H1 (cell line): Measurements from ENCODE around the gene RHBDF1. TPM values are rescaled to one million over a fixed set of nuclear protein-coding genes. Genes with fewer than 3 reads are reported as not detected.

ENCODE experiments used
- CTCF ChIA-PET: fragments of 300-600 bp; sonication (Branson Sonifier 250); formaldehyde crosslinking; loops from one replicate; lab custom pipeline; 2021; ENCODE audit not compliant: partially characterized antibody; lab: Charles Lee
- POLR2A ChIA-PET: fragments of 300-600 bp; sonication (Branson Sonifier 250); formaldehyde crosslinking; loops from one replicate; lab custom pipeline; 2021; ENCODE audit warnings: inconsistent platforms; ENCODE audit not compliant: partially characterized antibody; lab: Charles Lee
- DNase-seq, 2 experiments: peaks; one replicate each; pipeline versions ENCODE4 v3.0.0 to v3.0.0-alpha.2; 2010 to 2022; ENCODE audit warnings: low spot score in 2 of 2, low read depth in 1 of 2, mixed read lengths in 1 of 2
- FAIRE-seq: peaks from 2 replicates; lab custom pipeline; 2011; peaks lifted over from hg19 to GRCh38; lab: Jason Lieb, UNC
- H2AFZ ChIP-seq: 2 replicates; pipeline ENCODE4 v1.8.1; 2012; ENCODE audit warnings: low read length, inconsistent platforms
- H2AK5ac ChIP-seq: 2 replicates; pipeline ENCODE4 v1.6.1; 2013; ENCODE audit warnings: low read depth, low read length
- H2BK120ac ChIP-seq: replicated peaks from 2 replicates; pipeline ENCODE3; 2013; ENCODE audit warnings: low read depth, low read length, inconsistent platforms
- H2BK12ac ChIP-seq: 2 replicates; pipeline ENCODE4 v1.6.1; 2013; ENCODE audit warnings: low read depth, low read length
- H2BK15ac ChIP-seq: 2 replicates; pipeline ENCODE4 v1.6.1; 2013; ENCODE audit warnings: low read length
- H2BK20ac ChIP-seq: 2 replicates; pipeline ENCODE4 v1.6.1; 2013; ENCODE audit warnings: low read length
- H2BK5ac ChIP-seq: 2 replicates; pipeline ENCODE4 v1.6.1; 2013; ENCODE audit warnings: low read depth, low read length
- H3K14ac ChIP-seq: 2 replicates; pipeline ENCODE4 v1.6.1; 2013; ENCODE audit warnings: inconsistent platforms; ENCODE audit not compliant: insufficient read length
- H3K18ac ChIP-seq: 2 replicates; pipeline ENCODE4 v1.6.1; 2013; ENCODE audit warnings: low read length; ENCODE audit errors: extremely low read depth
- H3K23ac ChIP-seq: 2 replicates; pipeline ENCODE4 v1.6.1; 2013; ENCODE audit warnings: inconsistent platforms; ENCODE audit not compliant: insufficient read length
- H3K23me2 ChIP-seq: 2 replicates; pipeline ENCODE4 v1.6.1; 2013; ENCODE audit warnings: low read depth, low read length
- H3K27ac ChIP-seq: 2 replicates; pipeline ENCODE4 v1.6.1; 2011; ENCODE audit warnings: low read depth, low read length, inconsistent platforms
- H3K27me3 ChIP-seq, 4 experiments: replicated peaks in 1 of 4; 1 replicate in 1 of 4; 2 replicates in 3 of 4; pipeline versions ENCODE4 v1.6.1 to v1.8.1; 2011 to 2013; ENCODE audit warnings: low read length in 3 of 4, mild to moderate bottlenecking in 3 of 4, inconsistent platforms in 2 of 4, mixed read lengths in 2 of 4, moderate library complexity in 1 of 4; ENCODE audit not compliant: control insufficient read depth in 3 of 4, insufficient read depth in 3 of 4; ENCODE audit errors: extremely low read depth in 1 of 4
- H3K36me3 ChIP-seq, 4 experiments: 2 replicates each; pipeline versions ENCODE4 v1.6.1 to v1.8.1; 2011 to 2013; ENCODE audit warnings: mild to moderate bottlenecking in 4 of 4, low read length in 3 of 4, moderate library complexity in 2 of 4, control low read depth in 1 of 4, inconsistent platforms in 1 of 4; ENCODE audit not compliant: insufficient read depth in 4 of 4, control insufficient read depth in 2 of 4
- H3K4ac ChIP-seq: replicated peaks from 2 replicates; pipeline ENCODE3; 2013; ENCODE audit warnings: low read length, low read depth, mixed read lengths, inconsistent platforms; ENCODE audit not compliant: insufficient read length
- H3K4me1 ChIP-seq, 4 experiments: replicated peaks in 1 of 4; 1 replicate in 1 of 4; 2 replicates in 3 of 4; pipeline versions ENCODE4 v1.6.1 to v1.8.1; 2011 to 2013; ENCODE audit warnings: low read length in 3 of 4, inconsistent platforms in 2 of 4, mixed read lengths in 1 of 4; ENCODE audit not compliant: insufficient read depth in 4 of 4, control insufficient read depth in 3 of 4
- H3K4me2 ChIP-seq, 2 experiments: 2 replicates each; pipeline versions ENCODE4 v1.6.1 to v1.8.1; 2011 to 2013; ENCODE audit warnings: low read depth in 2 of 2, low read length in 2 of 2, control low read depth in 1 of 2, inconsistent platforms in 1 of 2, mild to moderate bottlenecking in 1 of 2; ENCODE audit not compliant: insufficient read depth in 1 of 2
- H3K4me3 ChIP-seq, 4 experiments: fragments of 200-600, 300-600 bp in 1 of 4; sonication (generic), shearing (Covaris generic), sonication (Bioruptor Twin) in 1 of 4; 2 replicates each; pipeline versions ENCODE4 v1.5.1 to v1.8.1; 2011 to 2016; ENCODE audit warnings: low read length in 4 of 4, low read depth in 3 of 4, control low read depth in 2 of 4, inconsistent platforms in 2 of 4, mild to moderate bottlenecking in 2 of 4, mixed read lengths in 1 of 4, moderate library complexity in 1 of 4; ENCODE audit not compliant: insufficient read depth in 2 of 4; ENCODE audit errors: extremely low read depth in 1 of 4
- H3K56ac ChIP-seq: replicated peaks from 2 replicates; pipeline ENCODE3; 2013; ENCODE audit warnings: low read depth, mild to moderate bottlenecking, mixed read lengths, low read length, inconsistent platforms; ENCODE audit not compliant: insufficient read length
- H3K79me1 ChIP-seq: 2 replicates; pipeline ENCODE4 v1.6.1; 2013; ENCODE audit warnings: low read depth, low read length, control low read depth
- H3K79me2 ChIP-seq, 2 experiments: 2 replicates each; pipeline versions ENCODE4 v1.6.1 to v1.8.1; 2012 to 2013; ENCODE audit warnings: low read length in 2 of 2, mild to moderate bottlenecking in 2 of 2, inconsistent platforms in 1 of 2; ENCODE audit not compliant: insufficient read depth in 2 of 2, control insufficient read depth in 1 of 2
- H3K9ac ChIP-seq, 4 experiments: replicated peaks in 1 of 4; 1 replicate in 1 of 4; 2 replicates in 3 of 4; pipeline versions ENCODE4 v1.6.1 to v1.8.1; 2011 to 2013; ENCODE audit warnings: low read depth in 3 of 4, low read length in 3 of 4, control low read depth in 2 of 4, mild to moderate bottlenecking in 2 of 4, moderate library complexity in 2 of 4, inconsistent platforms in 1 of 4; ENCODE audit errors: extremely low read depth in 1 of 4
- H3K9me3 ChIP-seq, 2 experiments: 2 replicates each; pipeline versions ENCODE4 v1.6.1 to v1.8.1; 2012 to 2013; ENCODE audit warnings: mild to moderate bottlenecking in 2 of 2, moderate library complexity in 2 of 2, control low read depth in 1 of 2, inconsistent platforms in 1 of 2, low read depth in 1 of 2, low read length in 1 of 2, mixed read lengths in 1 of 2; ENCODE audit not compliant: insufficient read depth in 2 of 2
- H4K20me1 ChIP-seq, 2 experiments: replicated peaks in 1 of 2; 2 replicates each; pipeline versions ENCODE3 to v1.8.1; 2011 to 2013; ENCODE audit warnings: inconsistent platforms in 2 of 2, low read length in 2 of 2, mild to moderate bottlenecking in 1 of 2; ENCODE audit not compliant: insufficient read depth in 2 of 2, control insufficient read depth in 1 of 2
- H4K5ac ChIP-seq: 2 replicates; pipeline ENCODE4 v1.6.1; 2013; ENCODE audit warnings: low read length, low read depth, mixed read lengths, inconsistent platforms; ENCODE audit not compliant: insufficient read length
- H4K8ac ChIP-seq: 2 replicates; pipeline ENCODE4 v1.8.0; 2013; ENCODE audit warnings: mild to moderate bottlenecking, moderate library complexity, low read length, inconsistent platforms; ENCODE audit not compliant: insufficient read depth; ENCODE audit errors: extremely low read depth
- H4K91ac ChIP-seq: replicated peaks from 2 replicates; pipeline ENCODE3; 2013; ENCODE audit warnings: low read length, mixed read lengths, inconsistent platforms; ENCODE audit not compliant: insufficient read length
- CHD2 ChIP-seq: IDR thresholded peaks from 2 replicates; pipeline ENCODE4 v1.6.1; 2012; ENCODE audit warnings: low read length, improper control_type of control experiment
- CTCF ChIP-seq, 3 experiments: IDR thresholded peaks; 1 replicate in 2 of 3; 2 replicates in 1 of 3; pipeline versions ENCODE4 v1.5.1 to v1.6.1; 2011; ENCODE audit warnings: low read length in 3 of 3, mild to moderate bottlenecking in 3 of 3, inconsistent platforms in 2 of 3, low read depth in 1 of 3, moderate library complexity in 1 of 3; ENCODE audit not compliant: insufficient read depth in 1 of 3; ENCODE audit errors: control extremely low read depth in 1 of 3
- GABPA ChIP-seq: IDR thresholded peaks from 2 replicates; pipeline ENCODE4 v1.6.1; 2011; ENCODE audit warnings: mild to moderate bottlenecking, low read length, moderate library complexity, borderline replicate concordance; ENCODE audit not compliant: insufficient read depth
- RAD21 ChIP-seq, 2 experiments: IDR thresholded peaks in 1 of 2; conservative IDR thresholded peaks in 1 of 2; 2 replicates each; pipeline ENCODE4 v1.6.1; 2011; ENCODE audit warnings: low read depth in 2 of 2, low read length in 2 of 2, improper control_type of control experiment in 1 of 2, inconsistent platforms in 1 of 2, mild to moderate bottlenecking in 1 of 2, moderate library complexity in 1 of 2
- SAP30 ChIP-seq: fragments of 300-600 bp; sonication (generic); IDR thresholded peaks from 2 replicates; pipeline ENCODE4 v1.7.1; 2012; ENCODE audit warnings: low read length, moderate library complexity, mild to moderate bottlenecking, inconsistent platforms; ENCODE audit not compliant: insufficient read depth, insufficient replicate concordance
- SIN3A ChIP-seq, 2 experiments: IDR thresholded peaks in 1 of 2; conservative IDR thresholded peaks in 1 of 2; 2 replicates each; pipeline ENCODE4 v1.6.1; 2011 to 2012; ENCODE audit warnings: low read length in 2 of 2, improper control_type of control experiment in 1 of 2, low read depth in 1 of 2, mild to moderate bottlenecking in 1 of 2
- TEAD4 ChIP-seq: IDR thresholded peaks from 2 replicates; pipeline ENCODE4 v1.6.1; 2012; ENCODE audit warnings: low read depth, low read length, inconsistent platforms, mixed read lengths
- whole genome bisulfite sequencing, 2 experiments: shearing (Covaris generic) in 1 of 2; methylation state at CpG; one replicate each; pipeline versions ENCODE4 v1.1.6 to v1.1.7; 2013 to 2015; ENCODE audit warnings: low lambda C conversion rate in 2 of 2, mixed read lengths in 2 of 2, inconsistent platforms in 1 of 2, low coverage in 1 of 2, missing lambda C conversion rate in 1 of 2; ENCODE audit not compliant: insufficient replicate concordance in 2 of 2, insufficient coverage in 1 of 2, insufficient read length in 1 of 2; ENCODE audit errors: extremely low coverage in 1 of 2, missing lambda C conversion rate in 1 of 2; 5-methylcytosine and 5-hydroxymethylcytosine counted together
- polyA plus RNA-seq, 7 experiments: library from polyadenylated mRNA; depleted of rRNA in 3 of 7; stranded (reverse) in 5 of 7; unstranded in 2 of 7; fragments of >200 nt in 5 of 7; fragments of 200-250 nt in 2 of 7; gene quantifications; 1 replicate in 5 of 7; 2 replicates in 1 of 7; 4 replicates in 1 of 7; pipeline versions ENCODE4 v1.2.1 to v1.2.3, GENCODE V29; 2011 to 2013; ENCODE audit warnings: missing spikeins in 2 of 7, mixed read lengths in 2 of 7
- total RNA-seq: library from RNA; stranded (reverse); fragmentation: NEBNext Ultra II Directional; extraction: Animal tissue kit (Norgen Biotek cat#: 25700); gene quantifications from 2 replicates; pipeline ENCODE4 v1.2.1, GENCODE V29; 2021

The RHBDF1 gene
- total and polyA plus RNA-seq, 2 of the 8 experiments (the other 6 are each of a cell fraction or from before 2014, with no cell fraction given) = 37.4 to 51.6 TPM

- DNase-seq = peak; percentile 41 to 70
- H3K27ac ChIP-seq = no peak overlapping the region
- no peak overlapping the region for H2BK120ac ChIP-seq
- no peaks in the 10 kb centered on the region for H3K9me3 ChIP-seq
- no peak overlapping the region for H2AK5ac ChIP-seq
- WGBS, 2 experiments = 52% methylated on average over 6 of the region's 6 CpGs; no CpG with 5 or more reads in 1 of the 2 experiments
- peak; percentile 93 for FAIRE-seq
- TF ChIP-seq GABPA (peak; percentile 33; the same call in 1 of the 2 replicates), SAP30 (no peak), CHD2 (no peak), SIN3A (conservative IDR thresholded peaks at IDR 0.05 in 1 of 2, IDR thresholded peaks at IDR 0.05 in 1 of 2; ENCODE audit: low read depth in 1 of 2, low read length in 2 of 2) (0 out of 4 replicates have a peak, but pooled peaks of 1 of the 2 experiments have one; percentile 32), CTCF (IDR thresholded peaks at IDR 0.05; ENCODE audit: control extremely low read depth in 1 of 3, insufficient read depth in 1 of 3, low read depth in 1 of 3, low read length in 3 of 3) (peak; percentile 61 to 94 (median 83)), RAD21 (IDR thresholded peaks at IDR 0.05 in 1 of 2, conservative IDR thresholded peaks at IDR 0.05 in 1 of 2; ENCODE audit: low read depth in 2 of 2, low read length in 2 of 2) (peak; percentile 79), TEAD4 (no peak; the same call in 1 of the 2 replicates)
- H2BK5ac ChIP-seq = no peak overlapping the region
- H3K4ac ChIP-seq = no peak overlapping the region
- no peak overlapping the region for H3K23ac ChIP-seq
- no peak overlapping the region; the same call in 1 of the 2 replicates for H3K18ac ChIP-seq
- H4K91ac ChIP-seq = no peak overlapping the region
- peaks cover 0 to 4% of the 10 kb centered on the region in 2 experiments for H4K20me1 ChIP-seq
- H3K9ac ChIP-seq = no peak overlapping the region
- H2AFZ ChIP-seq = no peak overlapping the region
- no peaks in the 10 kb centered on the region for H3K27me3 ChIP-seq
- H3K36me3 ChIP-seq = peaks cover 0 to 6% (median 0%) of the 10 kb centered on the region in 4 experiments; a peak in 2 of 8 replicates
- H4K8ac ChIP-seq = no peak overlapping the region
- no peak overlapping the region for H3K4me3 ChIP-seq
- H3K79me2 ChIP-seq = no peaks in the 10 kb centered on the region
- H3K79me1 ChIP-seq = no peaks in the 10 kb centered on the region
- no peak overlapping the region for H4K5ac ChIP-seq
- no peak overlapping the region for H3K4me2 ChIP-seq
- ChIA-PET POLR2A (interaction anchor here (1.0 kb wide), 1 partner anchor 46 kb away, joined by 3 read pairs; no protein-coding TSS in a partner anchor), CTCF (interaction anchor here (0.6 to 5.8 kb wide), 36 partner anchors 11 to 381 kb away, joined by 3 to 80 read pairs (median 4); partner anchors contain the start of genes HBQ1, LUC7L, POLR3K and SNRNP25)
- no peaks in the 10 kb centered on the region for H3K23me2 ChIP-seq
- H3K56ac ChIP-seq = no peak overlapping the region
- H3K4me1 ChIP-seq = peaks cover 0 to 1% (median 0%) of the 10 kb centered on the region in 4 experiments; a peak in 1 of 7 replicates
- no peak overlapping the region for H2BK20ac ChIP-seq
- no peak overlapping the region for H2BK12ac ChIP-seq
- no peak overlapping the region for H3K14ac ChIP-seq
- no peak overlapping the region for H2BK15ac ChIP-seq
These were observed 34.3 kb upstream of the RHBDF1 start for GRCh38 chr16:106623-107324.
